Duodenal mucosa (tissue), 2 donors: ENCODE data around the gene CNIH2.

Experiments used
- H3K27ac ChIP-seq: one replicate; pipeline ENCODE4 v1.7.0; 2013; ENCODE audit warnings: low read depth, low read length
- H3K27me3 ChIP-seq, 2 donors: one replicate each; pipeline ENCODE4 v1.7.0; 2013; ENCODE audit warnings: low read length in 2 of 2, control low read depth in 1 of 2; ENCODE audit not compliant: insufficient read depth in 2 of 2, control insufficient read depth in 1 of 2
- H3K36me3 ChIP-seq, 2 donors: one replicate each; pipeline ENCODE4 v1.7.0; 2013; ENCODE audit warnings: low read length in 2 of 2, control low read depth in 1 of 2; ENCODE audit not compliant: insufficient read depth in 2 of 2, control insufficient read depth in 1 of 2
- H3K4me1 ChIP-seq, 2 donors: one replicate each; pipeline ENCODE4 v1.7.0; 2013; ENCODE audit warnings: low read length in 2 of 2, control low read depth in 1 of 2; ENCODE audit not compliant: insufficient read depth in 2 of 2, control insufficient read depth in 1 of 2
- H3K4me3 ChIP-seq, 2 donors: one replicate each; pipeline ENCODE4 v1.7.0; 2013; ENCODE audit warnings: low read length in 2 of 2, low read depth in 1 of 2
- H3K9ac ChIP-seq, 2 donors: one replicate each; pipeline ENCODE4 v1.7.0; 2013; ENCODE audit warnings: low read length in 2 of 2, low read depth in 1 of 2
- H3K9me3 ChIP-seq, 2 donors: one replicate each; pipeline ENCODE4 v1.7.0; 2013; ENCODE audit warnings: low read length in 2 of 2, control low read depth in 1 of 2; ENCODE audit not compliant: control insufficient read depth in 1 of 2

CNIH2 gene

GRCh38 chr11:66277471-66278362 lies at the start of gene CNIH2:
Gene CNIH2, plus strand, starts transcription at chr11:66278175. Its CDS starts 282 bp downstream, at chr11:66278457.
- H3K27me3 ChIP-seq, result no peaks in the 10 kb centered on the region
- peaks cover 22 to 37% of the 10 kb centered on the region in 2 donors for H3K36me3 ChIP-seq
- no peak within 1 kb of the TSS for H3K27ac ChIP-seq
- H3K4me1 ChIP-seq, result peaks cover 0 to 8% of the 10 kb centered on the region in 2 donors
- peak within 1 kb of the TSS in 1 of 2 donors; percentile 25 for H3K9ac ChIP-seq
- H3K4me3 ChIP-seq, result peak within 1 kb of the TSS in 1 of 2 donors; percentile 43
- H3K9me3 ChIP-seq, result no peaks in the 10 kb centered on the region

GRCh38 chr11:66228521-66228920 lies 49.5 kb upstream of the CNIH2 start:
- no peak overlapping the region for H3K9ac ChIP-seq
- no peaks in the 10 kb centered on the region for H3K9me3 ChIP-seq
- no peak overlapping the region for H3K27ac ChIP-seq
- no peak overlapping the region for H3K4me3 ChIP-seq
- H3K4me1 ChIP-seq, result no peaks in the 10 kb centered on the region
- peaks cover 15 to 39% of the 10 kb centered on the region in 2 donors for H3K36me3 ChIP-seq
- H3K27me3 ChIP-seq, result no peaks in the 10 kb centered on the region

GRCh38 chr11:66230156-66230555 lies 47.8 kb upstream of the CNIH2 start:
- Histone ChIP-seq H3K9ac (no peak overlapping the region), H3K36me3 (peaks cover 20 to 45% of the 10 kb centered on the region in 2 donors)

GRCh38 chr11:66230978-66231377 lies 47.0 kb upstream of the CNIH2 start:
- Histone ChIP-seq H3K27ac (no peak overlapping the region), H3K4me3 (no peak overlapping the region), H3K27me3 (no peaks in the 10 kb centered on the region), H3K9me3 (no peaks in the 10 kb centered on the region), H3K4me1 (no peaks in the 10 kb centered on the region), H3K36me3 (peaks cover 23 to 52% of the 10 kb centered on the region in 2 donors), H3K9ac (no peak overlapping the region)

More at GRCh38 chr11:66230156-66230555, 47.8 kb upstream of the CNIH2 start:
- H3K27me3 ChIP-seq, result no peaks in the 10 kb centered on the region
- H3K4me3 ChIP-seq, result no peak overlapping the region
- no peaks in the 10 kb centered on the region for H3K9me3 ChIP-seq
- no peaks in the 10 kb centered on the region for H3K4me1 ChIP-seq
- no peak overlapping the region for H3K27ac ChIP-seq

- H3K4me1 ChIP-seq, result no peaks in the 10 kb centered on the region
- H3K9me3 ChIP-seq, result no peaks in the 10 kb centered on the region
- no peak overlapping the region for H3K4me3 ChIP-seq
- no peak overlapping the region for H3K9ac ChIP-seq
- H3K36me3 ChIP-seq, result peaks cover 27 to 56% of the 10 kb centered on the region in 2 donors
- H3K27ac ChIP-seq, result no peak overlapping the region
- no peaks in the 10 kb centered on the region for H3K27me3 ChIP-seq
Observed at GRCh38 chr11:66231561-66231960, 46.4 kb upstream of the CNIH2 start.

GRCh38 chr11:66232769-66233168 lies 45.2 kb upstream of the CNIH2 start:
- H3K4me1 ChIP-seq, result no peaks in the 10 kb centered on the region
- no peaks in the 10 kb centered on the region for H3K27me3 ChIP-seq
- H3K4me3 ChIP-seq, result no peak overlapping the region
- no peak overlapping the region for H3K9ac ChIP-seq
- H3K36me3 ChIP-seq, result peaks cover 27 to 53% of the 10 kb centered on the region in 2 donors
- H3K9me3 ChIP-seq, result no peaks in the 10 kb centered on the region
- H3K27ac ChIP-seq, result no peak overlapping the region

- no peak overlapping the region for H3K9ac ChIP-seq
Observed at GRCh38 chr11:66233301-66233700, 44.7 kb upstream of the CNIH2 start.

GRCh38 chr11:66235141-66235540 lies 42.8 kb upstream of the CNIH2 start:
- Histone ChIP-seq H3K9ac (no peak overlapping the region), H3K36me3 (peaks cover 25 to 68% of the 10 kb centered on the region in 2 donors), H3K4me3 (no peak overlapping the region)

More at GRCh38 chr11:66233301-66233700, 44.7 kb upstream of the CNIH2 start:
- Histone ChIP-seq H3K27me3 (no peaks in the 10 kb centered on the region), H3K9me3 (no peaks in the 10 kb centered on the region), H3K4me3 (no peak overlapping the region), H3K36me3 (peaks cover 27 to 51% of the 10 kb centered on the region in 2 donors), H3K4me1 (no peaks in the 10 kb centered on the region), H3K27ac (no peak overlapping the region)

GRCh38 chr11:66237867-66238266 lies 40.1 kb upstream of the CNIH2 start:
- peaks cover 13 to 74% of the 10 kb centered on the region in 2 donors for H3K36me3 ChIP-seq
- H3K9ac ChIP-seq, result no peak overlapping the region
- H3K27ac ChIP-seq, result no peak overlapping the region
- no peak overlapping the region for H3K4me3 ChIP-seq
- no peaks in the 10 kb centered on the region for H3K27me3 ChIP-seq
- H3K9me3 ChIP-seq, result no peaks in the 10 kb centered on the region
- no peaks in the 10 kb centered on the region for H3K4me1 ChIP-seq

More at GRCh38 chr11:66235141-66235540, 42.8 kb upstream of the CNIH2 start:
- Histone ChIP-seq H3K27ac (no peak overlapping the region), H3K4me1 (no peaks in the 10 kb centered on the region), H3K9me3 (no peaks in the 10 kb centered on the region), H3K27me3 (no peaks in the 10 kb centered on the region)

- Histone ChIP-seq H3K9me3 (no peaks in the 10 kb centered on the region), H3K36me3 (peaks cover 10 to 66% of the 10 kb centered on the region in 2 donors), H3K27me3 (no peaks in the 10 kb centered on the region), H3K9ac (no peak overlapping the region), H3K4me3 (no peak overlapping the region), H3K4me1 (no peaks in the 10 kb centered on the region), H3K27ac (no peak overlapping the region)
Observed at GRCh38 chr11:66238786-66239413, 39.1 kb upstream of the CNIH2 start.
